Measurements from ENCODE around the gene CCDC154. TPM values are rescaled to one million over a fixed set of nuclear protein-coding genes. Genes with fewer than 3 reads are reported as not detected.

The CCDC154 gene
- total and polyA plus RNA-seq, 2 donors (not counting 3 experiments of a cell fraction or from before 2014, with no cell fraction given) = 0.65 to 0.75 TPM

GRCh38 chr16:1394367-1394951, 49.9 kb downstream of the CCDC154 start:
- H3K4me2 ChIP-seq (ENCODE audit: insufficient read depth, low read length) = no peak overlapping the region
- H3K9me1 ChIP-seq (replicated peaks; ENCODE audit: control insufficient read depth, extremely low read depth, insufficient read depth, low read length) = no peaks in the 10 kb centered on the region
- ChIA-PET CTCF (no interaction called here), POLR2A (no interaction called here)
- DNase-seq (ENCODE audit: low read depth, low spot score) (no peak), FAIRE-seq (no peak)
- H3K9me3 ChIP-seq (replicated peaks; ENCODE audit: control insufficient read depth, insufficient read depth, low read length) = no peaks in the 10 kb centered on the region
- no peak overlapping the region for H3K27ac ChIP-seq (ENCODE audit: insufficient read depth, low read depth, low read length)
- no peaks in the 10 kb centered on the region for H3K27me3 ChIP-seq (ENCODE audit: control insufficient read depth in 2 of 2, insufficient read depth in 2 of 2, low read length in 2 of 2)
- peaks cover 0 to 30% of the 10 kb centered on the region in 2 experiments for H3K36me3 ChIP-seq (ENCODE audit: control insufficient read depth in 2 of 2, extremely low read depth in 1 of 2, insufficient read depth in 2 of 2, low read length in 2 of 2)
- no peak for TF ChIP-seq POLR2A (IDR thresholded peaks at IDR 0.05; ENCODE audit: low read depth, low read length)
- no peak for TF ChIP-seq FOS (IDR thresholded peaks at IDR 0.05; ENCODE audit: borderline replicate concordance, insufficient read depth, low read length)
- no peak for TF ChIP-seq GATA2 (IDR thresholded peaks at IDR 0.05; ENCODE audit: insufficient read depth, insufficient read length, low read depth, low read length)
- no peak for TF ChIP-seq JUN (IDR thresholded peaks at IDR 0.05; ENCODE audit: borderline replicate concordance, insufficient read depth, insufficient read length, low read depth)
- H3K79me2 ChIP-seq (ENCODE audit: control insufficient read depth, insufficient read depth, low read length) = no peaks in the 10 kb centered on the region
- no peak overlapping the region for H3K4me3 ChIP-seq (replicated peaks in 1 of 3; ENCODE audit: insufficient read depth in 1 of 3, low read depth in 1 of 3, low read length in 3 of 3)
- intact Hi-C loops (cut with micrococcal nuclease) (no loop called here), dilution Hi-C loops (cut with MboI; ENCODE audit: extremely low pct_ligation_motif_present, low sequenced_read_pairs) (no loop called here)
- no peak overlapping the region for H2AFZ ChIP-seq (ENCODE audit: low read depth, low read length)
- no TSS peak for BruUV-seq (replicated peaks)
- H4K20me1 ChIP-seq (replicated peaks; ENCODE audit: control insufficient read depth, extremely low read depth, insufficient read depth, low read length) = no peaks in the 10 kb centered on the region
- H3K9ac ChIP-seq (replicated peaks; ENCODE audit: extremely low read depth, insufficient read depth, low read length) = no peak overlapping the region
- no peaks in the 10 kb centered on the region for H3K4me1 ChIP-seq (ENCODE audit: control insufficient read depth, extremely low read depth, insufficient read depth, low read length)

- no peaks in the 10 kb centered on the region for H3K79me2 ChIP-seq (ENCODE audit: control insufficient read depth, insufficient read depth, low read length)
- H3K4me2 ChIP-seq (ENCODE audit: insufficient read depth, low read length) = no peak overlapping the region
- DNase-seq (ENCODE audit: low read depth, low spot score) = no peak
- H3K27ac ChIP-seq (ENCODE audit: insufficient read depth, low read depth, low read length) = no peak overlapping the region
- H3K4me3 ChIP-seq (replicated peaks in 1 of 3; ENCODE audit: insufficient read depth in 1 of 3, low read depth in 1 of 3, low read length in 3 of 3) = no peak overlapping the region
- H2AFZ ChIP-seq (ENCODE audit: low read depth, low read length) = no peak overlapping the region
- no peak for TF ChIP-seq MAX (IDR thresholded peaks at IDR 0.05; ENCODE audit: insufficient read depth, insufficient read length)
- TF ChIP-seq JUN (IDR thresholded peaks at IDR 0.05; ENCODE audit: borderline replicate concordance, insufficient read depth, insufficient read length, low read depth) = no peak
- no peak for TF ChIP-seq POLR2AphosphoS5 (IDR thresholded peaks at IDR 0.05; ENCODE audit: insufficient read depth, low read depth, low read length)
- TF ChIP-seq POLR2A (IDR thresholded peaks at IDR 0.05; ENCODE audit: low read depth, low read length) = no peak
- no peak for TF ChIP-seq CTCF (IDR thresholded peaks at IDR 0.05; ENCODE audit: extremely low read depth in 1 of 2, insufficient read depth in 1 of 2, low read depth in 1 of 2, low read length in 2 of 2)
- TF ChIP-seq MYC (IDR thresholded peaks at IDR 0.05; ENCODE audit: low read depth, low read length) = no peak
- no peak for TF ChIP-seq FOS (IDR thresholded peaks at IDR 0.05; ENCODE audit: borderline replicate concordance, insufficient read depth, low read length)
- TF ChIP-seq EZH2 (IDR thresholded peaks at IDR 0.05; ENCODE audit: borderline replicate concordance, low read depth, low read length, severe bottlenecking) = no peak
- no peak for TF ChIP-seq GATA2 (IDR thresholded peaks at IDR 0.05; ENCODE audit: insufficient read depth, insufficient read length, low read depth, low read length)
- H4K20me1 ChIP-seq (replicated peaks; ENCODE audit: control insufficient read depth, extremely low read depth, insufficient read depth, low read length) = no peaks in the 10 kb centered on the region
- ChIA-PET CTCF (interaction anchor here (1.3 kb wide), 1 partner anchor 30 kb away, joined by 4 read pairs; no protein-coding TSS in a partner anchor), POLR2A (no interaction called here)
- no peaks in the 10 kb centered on the region for H3K9me1 ChIP-seq (replicated peaks; ENCODE audit: control insufficient read depth, extremely low read depth, insufficient read depth, low read length)
- no peaks in the 10 kb centered on the region for H3K27me3 ChIP-seq (ENCODE audit: control insufficient read depth in 2 of 2, insufficient read depth in 2 of 2, low read length in 2 of 2)
- no peak overlapping the region for H3K9ac ChIP-seq (replicated peaks; ENCODE audit: extremely low read depth, insufficient read depth, low read length)
- no peaks in the 10 kb centered on the region for H3K4me1 ChIP-seq (ENCODE audit: control insufficient read depth, extremely low read depth, insufficient read depth, low read length)
- H3K36me3 ChIP-seq (ENCODE audit: control insufficient read depth in 2 of 2, extremely low read depth in 1 of 2, insufficient read depth in 2 of 2, low read length in 2 of 2) = peaks cover 0 to 25% of the 10 kb centered on the region in 2 experiments
- H3K9me3 ChIP-seq (replicated peaks; ENCODE audit: control insufficient read depth, insufficient read depth, low read length) = no peaks in the 10 kb centered on the region
- dilution Hi-C loops (cut with MboI; ENCODE audit: extremely low pct_ligation_motif_present, low sequenced_read_pairs) (no loop called here), intact Hi-C loops (cut with micrococcal nuclease) (no loop called here)
- FAIRE-seq = no peak
- BruUV-seq (replicated peaks) = no TSS peak
Observed at GRCh38 chr16:1393613-1394176, 50.7 kb downstream of the CCDC154 start.

Measured in endothelial cell of umbilical vein (primary cell).